NCI-H2107 treated with DMSO at 0.1 percent for 48 hours (cell line): ENCODE measurements around the gene PMS2.
"Not testable (repeated sequence)": the region's sequence is repeated elsewhere in the genome, so short reads cannot be mapped to it uniquely, and the experiment has no call there.

ENCODE experiments used
- DNase-seq: peaks from one replicate; lab custom pipeline; 2025; ENCODE audit not compliant: unreplicated experiment; lab: John Stamatoyannopoulos, UW

Gene PMS2

GRCh38 chr7:6015917-6016652 lies 7.2 kb upstream of the PMS2 start:
- DNase-seq, result peak; percentile 96

- no peak for DNase-seq
These were observed 3.7 kb upstream of the PMS2 start for GRCh38 chr7:6012355-6013104.

DNA sequence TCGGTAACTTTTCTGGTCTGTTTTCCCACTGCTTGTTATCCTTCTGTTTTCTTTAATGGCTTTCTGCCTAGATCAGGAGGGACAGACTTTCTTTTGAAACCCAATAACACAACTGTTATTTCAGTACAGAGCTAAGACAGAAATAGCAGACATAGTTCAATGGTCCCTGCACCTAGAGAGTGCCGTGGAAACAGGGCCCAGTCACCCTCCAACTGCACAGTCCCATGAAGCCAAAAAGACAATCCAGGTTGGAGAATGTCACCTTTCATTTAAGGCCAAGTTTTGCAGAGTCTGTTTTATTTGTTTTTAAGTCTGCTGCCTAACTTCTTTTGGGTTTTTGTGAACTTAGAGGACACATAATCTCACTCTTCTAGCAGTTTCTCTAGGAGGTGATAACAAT lies 2.7 kb upstream of the PMS2 start:
- DNase-seq, result no peak

- not testable (repeated sequence) for DNase-seq
These were observed 1.5 kb upstream of the PMS2 start for GRCh38 chr7:6010370-6010769.

DNA sequence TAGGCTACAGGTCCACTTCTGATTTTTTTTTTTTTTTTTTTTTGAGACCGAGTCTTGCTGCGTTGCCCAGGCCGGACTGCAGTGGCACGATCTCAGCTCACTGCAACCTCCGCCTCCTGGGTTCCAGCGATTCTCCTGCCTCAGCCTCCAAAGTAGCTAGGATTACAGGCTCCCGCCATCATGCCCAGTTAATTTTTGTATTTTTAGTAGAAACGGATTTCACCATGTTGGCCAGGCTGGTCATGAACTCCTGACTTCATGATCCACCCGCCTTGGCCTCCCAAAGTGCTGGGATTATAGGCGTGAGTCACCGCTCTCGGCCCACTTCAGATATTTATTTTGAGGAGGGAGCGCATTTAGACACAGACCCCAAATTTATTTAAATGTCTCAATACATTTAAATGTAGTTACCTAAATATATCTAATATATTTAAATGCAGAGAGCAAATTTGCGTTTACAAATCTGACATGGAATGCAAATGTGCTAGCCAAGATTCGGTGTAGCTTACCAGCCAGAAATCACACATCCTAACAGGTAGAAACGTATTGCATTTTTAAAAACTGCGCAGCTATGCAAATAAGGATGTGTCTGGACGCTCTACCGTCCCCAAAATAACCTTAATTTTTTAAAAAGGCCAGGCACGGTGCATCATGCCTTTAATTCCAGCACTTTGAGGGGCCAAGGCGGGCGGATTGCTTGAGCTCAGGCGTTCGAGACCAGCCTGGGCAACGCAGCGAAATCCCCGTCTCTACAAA lies 836 bp downstream of the PMS2 start:
- DNase-seq, result not testable (repeated sequence)

GRCh38 chr7:6007386-6007785 lies 1.5 kb downstream of the PMS2 start:
- no peak for DNase-seq

DNA sequence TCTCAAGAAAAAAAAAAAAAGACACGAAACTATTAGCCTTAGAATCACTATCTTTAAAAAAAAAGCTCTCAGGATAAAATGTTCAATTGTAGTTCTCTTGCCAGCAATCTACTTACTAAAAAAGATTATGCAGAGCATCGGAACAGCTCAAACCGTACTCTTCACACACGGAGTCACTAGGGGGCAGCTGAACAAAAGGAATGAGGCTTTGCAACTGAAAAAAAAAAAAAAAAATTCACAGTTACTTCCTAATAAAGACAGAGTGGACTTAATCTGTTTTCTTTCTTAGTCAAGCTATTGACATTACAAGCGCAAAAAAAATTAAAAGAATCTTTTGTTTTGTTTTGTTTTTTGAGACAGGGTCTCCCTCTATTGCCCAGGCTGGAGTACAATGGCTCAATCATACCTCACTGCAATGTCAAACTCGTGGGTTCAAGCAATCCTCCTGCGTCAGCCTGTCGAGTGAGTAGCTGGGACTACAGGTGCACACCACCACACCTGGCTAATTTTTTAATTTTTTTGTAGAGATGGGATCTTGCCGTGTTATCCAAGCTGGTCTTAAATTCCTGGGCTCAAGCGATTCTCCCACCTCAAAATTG lies 11.5 kb downstream of the PMS2 start:
- peak; percentile 60 for DNase-seq

DNA sequence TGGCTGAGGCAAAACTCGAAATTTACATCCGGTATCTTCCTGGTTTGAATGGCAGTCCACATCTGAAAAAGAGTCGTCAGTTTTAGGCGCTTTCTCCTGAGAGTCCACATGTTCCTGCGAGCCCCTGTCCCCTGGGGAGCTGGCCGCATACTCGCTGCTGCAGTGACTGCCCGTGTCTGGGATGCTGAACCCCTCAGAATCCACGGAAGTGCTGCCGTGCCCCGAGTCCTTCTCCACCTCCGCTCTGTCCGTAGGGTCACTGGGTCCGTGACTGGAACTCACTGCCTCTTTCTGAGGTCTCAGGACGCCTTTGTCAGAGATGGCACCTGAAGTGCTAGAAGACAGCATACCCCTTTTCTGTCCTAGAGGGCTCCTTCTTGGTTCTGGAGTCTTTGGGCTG lies 21.8 kb downstream of the PMS2 start:
- DNase-seq, result not testable (repeated sequence)

DNA sequence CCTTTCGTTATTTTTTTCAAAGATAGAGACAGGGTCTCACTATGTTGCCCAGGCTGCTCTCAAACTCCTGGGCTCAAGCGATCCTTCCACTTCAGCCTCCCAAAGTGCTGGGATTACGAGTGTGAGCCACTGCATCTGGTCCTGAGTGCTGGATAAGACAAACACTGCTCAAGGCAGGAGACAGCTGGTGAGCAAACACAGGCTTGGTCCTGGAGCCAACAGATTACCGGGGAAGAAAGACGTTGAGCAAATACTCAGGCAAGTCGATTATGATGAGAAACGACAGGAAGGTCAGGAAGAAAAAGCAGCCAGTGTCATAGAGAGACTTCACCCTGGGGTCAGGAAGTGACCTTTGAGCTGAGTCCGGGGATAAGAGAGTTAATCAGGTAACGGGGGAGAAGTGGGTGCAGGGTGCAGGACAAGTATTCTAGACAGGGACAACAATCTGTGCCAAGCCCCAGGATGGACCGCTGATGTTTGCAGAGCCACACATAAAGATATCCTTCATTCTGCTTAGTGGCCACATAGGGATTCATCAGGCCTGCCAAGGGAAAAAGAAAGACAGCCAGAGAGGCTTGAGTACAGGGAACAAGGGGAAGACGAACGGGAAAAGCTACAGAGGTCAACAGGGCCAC lies 29.1 kb downstream of the PMS2 start:
- not testable (repeated sequence) for DNase-seq

GRCh38 chr7:5973580-5973979 lies 35.3 kb downstream of the PMS2 start:
- not testable (repeated sequence) for DNase-seq

DNA sequence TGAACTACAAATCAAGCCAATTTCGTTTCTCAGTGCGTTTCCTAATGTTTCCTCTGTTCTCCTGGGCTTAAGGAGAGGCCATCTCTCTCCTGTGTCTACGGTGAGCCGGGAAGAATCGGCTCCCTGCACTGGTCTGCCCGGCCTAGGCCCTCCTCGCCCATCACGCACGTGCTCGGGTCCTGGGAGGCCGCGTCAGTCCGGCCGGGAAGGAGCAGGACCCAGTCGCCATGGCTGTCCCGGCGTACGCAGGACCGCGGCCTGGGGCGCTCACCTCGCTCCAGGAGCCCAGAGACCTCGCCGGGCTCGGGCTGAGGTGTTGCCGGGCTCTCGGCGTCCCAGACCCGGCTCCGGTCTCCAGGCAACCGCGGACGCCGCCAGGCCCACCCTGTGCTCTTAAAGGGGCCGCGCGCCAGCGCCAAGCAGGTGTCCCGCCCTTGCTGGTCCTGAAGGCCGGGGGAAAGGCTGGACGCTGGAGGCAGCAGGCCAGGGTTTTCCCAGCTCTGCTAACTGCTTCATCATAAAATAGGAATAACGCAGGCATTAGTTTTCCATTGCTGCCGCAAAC lies 38.4 kb downstream of the PMS2 start, which contains the start of gene RSPH10B:
RSPH10B (minus strand) TSS at position 343 of the 565 bp plus-strand sequence. CDS start 3,573 bp downstream, outside the sequence.
- DNase-seq, result not testable (repeated sequence)

DNA sequence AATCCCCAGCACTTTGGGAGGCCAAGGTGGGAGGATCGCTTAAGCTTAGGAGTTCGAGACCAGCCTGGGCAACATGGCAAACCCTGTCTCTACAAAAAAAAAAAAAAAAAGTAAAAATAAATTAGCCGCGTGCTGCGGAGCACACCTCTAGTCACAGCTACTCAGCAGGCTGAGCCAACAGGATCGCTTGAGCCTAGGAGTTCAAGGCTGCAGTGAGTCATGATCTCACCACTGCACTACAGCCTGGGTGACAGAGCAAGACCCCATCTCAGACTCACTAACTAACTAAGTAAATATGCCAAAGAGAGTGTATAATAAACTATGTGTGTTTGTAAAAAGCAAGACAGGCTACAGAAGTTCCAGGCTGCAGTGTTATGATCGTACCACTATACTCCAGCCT lies 45.0 kb downstream of the PMS2 start:
- DNase-seq, result not testable (repeated sequence)

DNA sequence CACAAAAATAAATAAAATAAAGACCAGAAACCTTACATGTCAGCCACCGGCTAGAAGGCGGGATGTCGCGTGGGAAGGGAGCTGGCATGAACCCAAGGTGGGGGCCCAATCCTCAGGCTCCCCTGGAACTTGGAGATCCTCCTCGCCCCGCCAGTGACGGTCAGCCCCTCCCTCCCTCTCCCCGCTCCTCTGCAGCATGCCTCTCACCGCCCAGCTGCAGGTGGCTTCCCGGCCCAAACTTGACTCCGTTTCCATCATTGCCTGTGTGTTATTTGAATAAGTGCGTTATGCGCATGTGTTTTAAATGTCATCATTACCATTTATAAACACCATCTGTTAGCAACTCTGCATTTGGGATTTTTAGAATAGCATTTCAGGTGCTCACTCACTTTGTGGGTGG lies 45.6 kb downstream of the PMS2 start:
- not testable (repeated sequence) for DNase-seq

DNA sequence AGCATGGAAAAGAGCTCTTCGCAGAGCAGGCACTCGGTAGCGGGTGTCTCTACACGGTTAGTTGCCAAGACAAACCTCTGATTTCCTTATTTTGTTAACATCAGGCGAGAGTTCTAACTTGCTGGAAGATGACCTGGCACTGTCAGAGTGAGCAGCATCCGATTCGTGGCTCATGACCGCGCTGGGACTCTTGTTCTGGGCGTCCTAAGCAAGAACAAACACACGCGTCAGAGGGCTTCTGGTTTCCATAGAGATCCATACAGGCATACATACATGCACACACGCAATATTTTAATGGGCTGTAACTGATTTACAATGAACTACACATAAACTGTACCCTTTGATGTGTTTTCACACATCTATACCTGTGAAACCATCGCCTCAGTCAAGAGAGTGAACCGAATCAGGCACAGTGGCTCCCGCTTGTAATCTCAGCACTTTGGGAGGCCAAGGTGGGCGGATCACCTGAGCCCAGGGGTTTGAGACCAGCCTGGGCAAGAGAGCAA lies 73.9 kb downstream of the PMS2 start:
- DNase-seq, result not testable (repeated sequence)

- DNase-seq, result not testable (repeated sequence)
These were observed 76.8 kb downstream of the PMS2 start for GRCh38 chr7:5931905-5932644.

DNA sequence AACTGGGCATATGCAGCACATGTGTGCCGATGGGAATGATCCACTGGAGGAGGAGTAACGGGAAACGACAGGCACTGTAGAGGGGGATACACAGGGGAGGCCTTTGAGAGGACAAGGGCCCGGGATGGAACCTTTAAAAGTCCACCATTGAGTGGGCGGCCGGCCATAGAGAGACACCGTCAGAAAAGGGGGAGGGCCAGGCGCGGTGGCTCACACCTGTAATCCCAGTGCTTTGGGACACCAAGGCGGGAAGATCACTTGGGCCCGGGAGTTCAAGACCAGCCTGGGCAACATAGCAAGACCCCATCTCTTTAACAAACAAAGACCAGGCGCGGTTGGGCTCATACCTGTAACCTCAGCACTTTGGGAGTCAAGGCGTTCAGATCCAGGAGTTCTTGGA lies 77.6 kb downstream of the PMS2 start:
- not testable (repeated sequence) for DNase-seq

- DNase-seq, result not testable (repeated sequence)
These were observed 78.6 kb downstream of the PMS2 start for GRCh38 chr7:5930290-5930689.

DNA sequence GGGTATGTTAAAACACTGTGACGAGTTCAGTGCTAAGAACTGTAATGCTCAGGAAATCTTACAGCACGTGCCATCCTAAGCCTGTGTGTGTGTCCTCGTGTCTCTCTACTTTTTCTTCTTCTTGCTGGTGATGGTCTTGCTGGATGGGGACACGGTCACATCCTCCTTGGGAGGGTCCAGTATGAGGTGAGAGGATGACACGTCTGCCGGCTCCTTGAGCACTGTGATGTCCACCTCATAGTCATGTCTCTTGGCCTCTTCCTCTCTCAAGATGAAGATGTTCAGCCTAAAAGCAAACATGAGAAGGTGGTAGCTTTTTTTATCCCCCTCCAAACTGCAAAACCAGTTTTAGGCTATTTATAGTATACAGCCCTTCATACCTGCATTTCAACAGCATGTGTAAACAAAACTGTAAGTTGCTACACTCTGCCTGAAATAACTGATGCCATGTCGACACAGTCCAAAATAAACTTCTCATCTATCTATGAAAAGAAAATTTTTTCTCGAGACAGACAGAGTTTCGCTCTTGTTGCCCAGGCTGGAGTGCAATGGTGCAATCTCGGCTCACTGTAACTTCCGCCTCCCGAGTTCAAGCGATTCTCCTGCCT lies 82.5 kb downstream of the PMS2 start:
- DNase-seq, result not testable (repeated sequence)

DNA sequence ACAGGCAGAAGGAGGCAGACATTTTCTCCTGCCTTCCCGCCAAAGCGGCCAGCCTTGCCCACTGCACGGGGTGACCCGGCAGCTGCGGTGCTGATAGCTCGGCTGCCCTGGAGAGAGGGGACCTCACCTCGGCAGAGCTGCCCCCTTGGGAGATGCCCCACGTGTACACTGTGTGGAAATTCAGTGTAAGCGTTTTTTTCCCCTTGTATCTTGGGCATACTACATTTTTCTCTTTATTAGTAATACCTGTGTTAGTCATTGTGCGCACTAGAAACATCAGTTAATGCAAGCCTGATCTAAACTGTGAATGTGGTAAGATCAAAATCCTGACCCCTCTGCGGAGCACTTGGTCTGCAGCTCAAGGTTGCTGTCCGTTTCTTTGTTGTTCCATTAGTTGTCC lies 84.2 kb downstream of the PMS2 start:
- DNase-seq, result not testable (repeated sequence)
